HCT116 (cell line): ENCODE data around the gene MYL12B. TPM values are rescaled to one million over a fixed set of nuclear protein-coding genes. Genes with fewer than 3 reads are reported as not detected.

ENCODE experiments used
- ATAC-seq: fragments of 200-7000 bp; cut with Tn5 transposase; 2 replicates; pipeline ENCODE4 v1.9.1; 2020; ENCODE audit warnings: mild to moderate bottlenecking, moderate library complexity
- BruUV-seq: library from RNA; stranded (reverse); fragments of 400-500 nt; replicated peaks from 2 replicates; lab custom pipeline; 2021; lab: Mats Ljungman, UMichigan
- CTCF ChIA-PET: fragments of 300-600 bp; sonication (Branson Sonifier 250); formaldehyde crosslinking; loops from one replicate; lab custom pipeline; 2021; ENCODE audit warnings: antibody characterized with exemption; lab: Charles Lee
- POLR2A ChIA-PET: fragments of 300-600, 350-600 bp; sonication (Branson Sonifier 250); formaldehyde crosslinking; loops from one replicate; lab custom pipeline; 2021; ENCODE audit warnings: antibody characterized with exemption; lab: Charles Lee
- RAD21 ChIA-PET, 2 experiments: fragments of 300-600 bp; sonication (Branson Sonifier 250); formaldehyde crosslinking; loops; one replicate each; lab custom pipeline; 2023; ENCODE audit warnings: low total read pairs in 2 of 2; ENCODE audit not compliant: uncharacterized antibody in 2 of 2, unreplicated experiment in 2 of 2, low non-redundant PET in 1 of 2; lab: Charles Lee
- DNase-seq: peaks from one replicate; pipeline ENCODE4 v3.0.0-alpha.2; 2010; ENCODE audit warnings: low read depth, low spot score
- H2AFZ ChIP-seq: fragments of 200-600 bp; shearing (Covaris generic), sonication (generic); 2 replicates; pipeline ENCODE4 v1.6.1; 2017; ENCODE audit warnings: low read depth, mixed run types, mixed read lengths, antibody characterized with exemption, low read length; ENCODE audit not compliant: poor library complexity, severe bottlenecking
- H3K27ac ChIP-seq: 2 replicates; pipeline ENCODE4 v1.5.1; 2012; ENCODE audit warnings: low read depth, low read length
- H3K27me3 ChIP-seq: fragments of 200-600 bp; sonication (generic); 2 replicates; pipeline ENCODE4 v1.6.1; 2016; ENCODE audit warnings: mixed run types, low read length, mixed read lengths; ENCODE audit not compliant: insufficient read depth
- H3K36me3 ChIP-seq, 2 experiments: fragments of 200-500 bp in 1 of 2; fragments of 200-600 bp in 1 of 2; sonication (Bioruptor generic) in 1 of 2; sonication (generic) in 1 of 2; 2 replicates each; pipeline versions ENCODE4 v1.5.1 to v1.6.1; 2014 to 2016; ENCODE audit warnings: low read length in 2 of 2, inconsistent platforms in 1 of 2, mixed read lengths in 1 of 2, mixed run types in 1 of 2; ENCODE audit not compliant: insufficient read depth in 2 of 2, control insufficient read depth in 1 of 2
- H3K4me1 ChIP-seq, 2 experiments: fragments of 200-600 bp in 1 of 2; sonication (generic) in 1 of 2; 2 replicates each; pipeline versions ENCODE4 v1.5.1 to v1.6.1; 2012 to 2017; ENCODE audit warnings: low read length in 2 of 2, inconsistent platforms in 1 of 2, mild to moderate bottlenecking in 1 of 2, mixed read lengths in 1 of 2, mixed run types in 1 of 2, moderate library complexity in 1 of 2; ENCODE audit not compliant: insufficient read depth in 2 of 2, control insufficient read depth in 1 of 2
- H3K4me2 ChIP-seq: fragments of 200-600 bp; sonication (generic); 2 replicates; pipeline ENCODE4 v1.6.1; 2017; ENCODE audit warnings: mixed run types, low read length, mixed read lengths
- H3K4me3 ChIP-seq, 2 experiments: fragments of 200-600 bp in 1 of 2; sonication (generic) in 1 of 2; replicated peaks in 1 of 2; 2 replicates each; pipeline ENCODE4 v1.5.1; 2011 to 2016; ENCODE audit warnings: low read length in 2 of 2, control low read depth in 1 of 2, low read depth in 1 of 2, mild to moderate bottlenecking in 1 of 2, mixed read lengths in 1 of 2, mixed run types in 1 of 2
- H3K79me2 ChIP-seq: fragments of 200-600 bp; sonication (generic); 2 replicates; pipeline ENCODE4 v1.6.1; 2017; ENCODE audit warnings: mild to moderate bottlenecking, mixed run types, low read length, moderate library complexity, mixed read lengths; ENCODE audit not compliant: insufficient read depth
- H3K9ac ChIP-seq: fragments of 200-600 bp; sonication (generic); 2 replicates; pipeline ENCODE4 v1.6.1; 2016; ENCODE audit warnings: low read length, mixed read lengths
- H3K9me2 ChIP-seq: fragments of 200-600 bp; sonication (generic), shearing (Covaris generic); 2 replicates; pipeline ENCODE4 v1.6.1; 2017; ENCODE audit warnings: mixed run types, mild to moderate bottlenecking, moderate library complexity; ENCODE audit not compliant: insufficient read depth
- H3K9me3 ChIP-seq, 2 experiments: fragments of 200-500 bp in 1 of 2; fragments of 200-600 bp in 1 of 2; sonication (Bioruptor generic) in 1 of 2; sonication (generic) in 1 of 2; 2 replicates each; pipeline ENCODE4 v1.6.1; 2014 to 2017; ENCODE audit warnings: low read length in 2 of 2, mixed read lengths in 2 of 2, inconsistent platforms in 1 of 2, low read depth in 1 of 2, mild to moderate bottlenecking in 1 of 2, mixed run types in 1 of 2, moderate library complexity in 1 of 2; ENCODE audit not compliant: control insufficient read depth in 1 of 2, insufficient read depth in 1 of 2
- H4K20me1 ChIP-seq: fragments of 200-600 bp; sonication (generic), shearing (Covaris generic); 2 replicates; pipeline ENCODE4 v1.6.1; 2017; ENCODE audit warnings: mixed run types, mild to moderate bottlenecking, moderate library complexity; ENCODE audit not compliant: insufficient read depth
- ATF3 ChIP-seq: IDR thresholded peaks from 2 replicates; pipeline ENCODE4 v1.6.1; 2012
- CBX3 ChIP-seq: IDR thresholded peaks from 2 replicates; pipeline ENCODE4 v1.6.1; 2012; ENCODE audit warnings: low read depth
- CEBPB ChIP-seq: IDR thresholded peaks from 2 replicates; pipeline ENCODE4 v1.6.1; 2012; ENCODE audit warnings: low read depth
- CTCF ChIP-seq, 3 experiments: fragments of 200-600 bp in 1 of 3; sonication (generic) in 1 of 3; IDR thresholded peaks in 2 of 3; conservative IDR thresholded peaks in 1 of 3; 2 replicates each; pipeline ENCODE4 v1.5.1; 2012 to 2017; ENCODE audit warnings: low read depth in 2 of 3, low read length in 2 of 3, antibody characterized with exemption in 1 of 3, borderline replicate concordance in 1 of 3, control low read depth in 1 of 3, mild to moderate bottlenecking in 1 of 3, mixed read lengths in 1 of 3, mixed run types in 1 of 3, moderate library complexity in 1 of 3; ENCODE audit not compliant: insufficient read depth in 1 of 3
- EGR1 ChIP-seq: IDR thresholded peaks from 2 replicates; pipeline ENCODE4 v1.6.1; 2012; ENCODE audit warnings: low read depth
- ELF1 ChIP-seq: IDR thresholded peaks from 2 replicates; pipeline ENCODE4 v1.6.1; 2012; ENCODE audit warnings: low read depth, borderline replicate concordance
- EZH2 ChIP-seq: fragments of 200-600 bp; sonication (generic); IDR thresholded peaks from 2 replicates; pipeline ENCODE4 v1.6.1; 2017; ENCODE audit warnings: antibody characterized with exemption, mixed run types
- FOSL1 ChIP-seq: IDR thresholded peaks from 2 replicates; pipeline ENCODE4 v1.6.1; 2012; ENCODE audit warnings: low read depth
- JUND ChIP-seq: IDR thresholded peaks from 2 replicates; pipeline ENCODE4 v1.6.1; 2012
- MAX ChIP-seq: IDR thresholded peaks from 2 replicates; pipeline ENCODE4 v1.6.1; 2012
- POLR2A ChIP-seq: IDR thresholded peaks from 2 replicates; pipeline ENCODE4 v1.7.0; 2011; ENCODE audit warnings: borderline replicate concordance; ENCODE audit not compliant: insufficient read depth, insufficient read length; ENCODE audit errors: extremely low read depth
- POLR2AphosphoS5 ChIP-seq: IDR thresholded peaks from 2 replicates; pipeline ENCODE4 v1.6.1; 2011; ENCODE audit warnings: mild to moderate bottlenecking, low read depth, low read length, moderate library complexity
- RAD21 ChIP-seq: IDR thresholded peaks from 2 replicates; pipeline ENCODE4 v1.6.1; 2012; ENCODE audit warnings: low read depth, mild to moderate bottlenecking
- REST ChIP-seq: IDR thresholded peaks from 2 replicates; pipeline ENCODE4 v1.6.1; 2012; ENCODE audit warnings: low read depth
- SIN3A ChIP-seq: IDR thresholded peaks from 2 replicates; pipeline ENCODE4 v1.6.1; 2012; ENCODE audit warnings: low read depth
- SP1 ChIP-seq: IDR thresholded peaks from 2 replicates; pipeline ENCODE4 v1.6.1; 2012; ENCODE audit warnings: low read depth
- SRF ChIP-seq: IDR thresholded peaks from 2 replicates; pipeline ENCODE4 v1.6.1; 2012; ENCODE audit warnings: low read depth
- TCF7L2 ChIP-seq: IDR thresholded peaks from 2 replicates; pipeline ENCODE4 v1.7.0; 2011; ENCODE audit warnings: borderline replicate concordance, inconsistent platforms; ENCODE audit not compliant: insufficient read depth, insufficient read length; ENCODE audit errors: extremely low read depth
- YY1 ChIP-seq: IDR thresholded peaks from 2 replicates; pipeline ENCODE4 v1.6.1; 2011; ENCODE audit warnings: low read length, low read depth, moderate library complexity, mild to moderate bottlenecking; ENCODE audit not compliant: insufficient replicate concordance; ENCODE audit errors: extremely low read depth
- ZBTB33 ChIP-seq: IDR thresholded peaks from 2 replicates; pipeline ENCODE4 v1.6.1; 2011; ENCODE audit warnings: mild to moderate bottlenecking, low read length, moderate library complexity; ENCODE audit not compliant: insufficient replicate concordance; ENCODE audit errors: extremely low read depth
- intact Hi-C: fragments of 100-400 bp; cut with micrococcal nuclease; formaldehyde crosslinking; loops from 2 replicates; pipeline ENCODE4 v1.10.0; 2022
- total RNA-seq: library from RNA; stranded (reverse); gene quantifications from one replicate; pipeline ENCODE4 v1.2.1, GENCODE V29; 2021; ENCODE audit not compliant: unreplicated experiment

Gene MYL12B
- total RNA-seq, 1 experiment from 2014 or later = 403 TPM

- Histone ChIP-seq H3K27me3 (no peaks in the 10 kb centered on the region), H3K4me3 (no peak overlapping the region), H3K79me2 (no peaks in the 10 kb centered on the region), H2AFZ (no peak overlapping the region), H3K36me3 (no peaks in the 10 kb centered on the region), H3K9me2 (no peaks in the 10 kb centered on the region), H3K9me3 (no peaks in the 10 kb centered on the region), H3K4me2 (no peak overlapping the region), H4K20me1 (no peaks in the 10 kb centered on the region), H3K4me1 (peaks cover 2 to 7% of the 10 kb centered on the region in 2 experiments; a peak in 1 of 4 replicates), H3K27ac (no peak overlapping the region), H3K9ac (no peak overlapping the region)
- TF ChIP-seq YY1 (no peak), ATF3 (no peak), TCF7L2 (no peak), SP1 (no peak), SIN3A (no peak), EZH2 (no peak), ELF1 (no peak), SRF (no peak), CEBPB (no peak), CTCF (IDR thresholded peaks at IDR 0.05 in 2 of 3, conservative IDR thresholded peaks at IDR 0.05 in 1 of 3; ENCODE audit: borderline replicate concordance in 1 of 3, insufficient read depth in 1 of 3, low read depth in 2 of 3, low read length in 2 of 3) (no peak), POLR2AphosphoS5 (no peak), ZBTB33 (no peak), CBX3 (no peak), MAX (no peak), FOSL1 (no peak), REST (no peak), EGR1 (no peak), POLR2A (no peak), RAD21 (no peak), JUND (no peak)
- POLR2A ChIA-PET = no interaction called here
- intact Hi-C loops = no loop called here
- DNase-seq = no peak
- no TSS peak for BruUV-seq
- CTCF ChIA-PET = no interaction called here
- no peak for ATAC-seq
- RAD21 ChIA-PET = no interaction called here
Observed at GRCh38 chr18:3233004-3233403, 28.9 kb upstream of the MYL12B start.
